ENCODE data around the gene RAPGEF3.
A peak's percentile ranks its signal among the peaks of the same experiment; 100 is the strongest.

RAPGEF3 gene

DNA sequence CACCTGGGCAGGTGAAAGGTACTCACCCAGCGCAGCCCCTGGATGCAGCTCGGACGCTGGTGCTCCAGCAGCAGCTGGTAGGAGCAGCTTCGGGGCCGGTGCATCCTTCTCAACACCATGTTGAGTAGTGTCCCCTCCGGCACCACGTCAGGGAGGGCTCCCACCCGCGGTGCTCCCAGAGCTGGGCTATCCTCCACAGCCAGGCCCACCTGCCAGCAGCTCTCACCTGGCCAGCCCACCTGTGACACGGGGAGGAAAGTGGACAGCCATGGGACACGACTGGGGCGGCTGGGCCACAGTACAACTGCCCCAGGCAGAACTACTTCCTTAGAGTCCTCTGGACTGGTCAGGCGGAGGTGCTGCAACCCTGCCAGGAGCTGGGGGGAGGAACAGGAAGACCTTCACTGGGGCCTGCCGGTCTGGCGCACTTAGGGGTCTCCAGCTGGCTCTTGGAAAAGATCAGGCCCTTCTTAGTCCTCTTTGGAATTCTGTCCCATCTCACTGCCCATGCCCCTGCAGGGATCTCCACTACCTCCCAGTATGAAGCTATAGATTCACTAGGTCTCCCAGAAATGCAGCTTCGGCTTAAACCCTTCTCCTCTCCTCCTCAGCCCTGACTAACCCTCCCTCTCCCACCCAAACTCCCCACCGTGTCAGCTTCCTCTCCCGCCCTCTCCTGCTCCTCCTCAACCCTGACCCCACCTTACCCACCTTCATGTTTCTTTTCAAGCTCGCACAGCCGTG is 668 bp downstream of the RAPGEF3 start (continued):
- no peak for TF ChIP-seq ZBTB6 (tag by site-specific recombination; IDR thresholded peaks at IDR 0.05)
- TF ChIP-seq ZNF16 (tag by site-specific recombination; IDR thresholded peaks at IDR 0.05; ENCODE audit: low read depth) = no peak
- TF ChIP-seq ZFP69B (tag by site-specific recombination; IDR thresholded peaks at IDR 0.05) = no peak
- no peak for TF ChIP-seq KLF16 (tag by site-specific recombination; IDR thresholded peaks at IDR 0.05)
- TF ChIP-seq SP7 (tag by site-specific recombination; IDR thresholded peaks at IDR 0.05) = no peak
- TF ChIP-seq MEIS1 (CRISPR knock-in tag; IDR thresholded peaks at IDR 0.05; ENCODE audit: borderline replicate concordance) = no peak

GRCh38 chr12:47757364-47757839 is 1.3 kb downstream of the RAPGEF3 start:
- CTCF ChIA-PET = interaction anchor here (0.6 to 14.1 kb wide), 12 partner anchors 8 to 142 kb away, joined by 3 to 241 read pairs (median 4); partner anchors contain the start of gene SLC48A1
- Histone ChIP-seq H3K27ac (ENCODE audit: extremely low read depth, low read depth, low read length) (no peak overlapping the region), H3K9me3 (ENCODE audit: control insufficient read depth, insufficient read depth, low read depth, low read length) (no peaks in the 10 kb centered on the region), H3K36me3 (ENCODE audit: control insufficient read depth in 2 of 2, insufficient read depth in 1 of 2, low read length in 2 of 2) (no peaks in the 10 kb centered on the region), H3K4me3 (ENCODE audit: low read depth, low read length) (no peak overlapping the region), H3K4me1 (ENCODE audit: control insufficient read depth, insufficient read depth, low read length) (peaks cover 7% of the 10 kb centered on the region; the same call in 1 of the 2 replicates)
- POLR2A ChIA-PET = interaction anchor here (1.6 kb wide), 1 partner anchor 11 kb away, joined by 6 read pairs; no protein-coding TSS in a partner anchor
- TF ChIP-seq ZNF274 (IDR thresholded peaks at IDR 0.05; ENCODE audit: low read length) (no peak), ZNF274 (tag by site-specific recombination; IDR thresholded peaks at IDR 0.05; ENCODE audit: borderline replicate concordance) (no peak), ZBTB26 (tag by site-specific recombination; optimal IDR thresholded peaks at IDR 0.05) (no peak), ZNF548 (tag by site-specific recombination; IDR thresholded peaks at IDR 0.05) (no peak), EGR2 (tag by site-specific recombination; IDR thresholded peaks at IDR 0.05; ENCODE audit: low read depth) (peak; percentile 79), ZFHX2 (tag by site-specific recombination; conservative IDR thresholded peaks at IDR 0.05) (peak; percentile 81)

DNA sequence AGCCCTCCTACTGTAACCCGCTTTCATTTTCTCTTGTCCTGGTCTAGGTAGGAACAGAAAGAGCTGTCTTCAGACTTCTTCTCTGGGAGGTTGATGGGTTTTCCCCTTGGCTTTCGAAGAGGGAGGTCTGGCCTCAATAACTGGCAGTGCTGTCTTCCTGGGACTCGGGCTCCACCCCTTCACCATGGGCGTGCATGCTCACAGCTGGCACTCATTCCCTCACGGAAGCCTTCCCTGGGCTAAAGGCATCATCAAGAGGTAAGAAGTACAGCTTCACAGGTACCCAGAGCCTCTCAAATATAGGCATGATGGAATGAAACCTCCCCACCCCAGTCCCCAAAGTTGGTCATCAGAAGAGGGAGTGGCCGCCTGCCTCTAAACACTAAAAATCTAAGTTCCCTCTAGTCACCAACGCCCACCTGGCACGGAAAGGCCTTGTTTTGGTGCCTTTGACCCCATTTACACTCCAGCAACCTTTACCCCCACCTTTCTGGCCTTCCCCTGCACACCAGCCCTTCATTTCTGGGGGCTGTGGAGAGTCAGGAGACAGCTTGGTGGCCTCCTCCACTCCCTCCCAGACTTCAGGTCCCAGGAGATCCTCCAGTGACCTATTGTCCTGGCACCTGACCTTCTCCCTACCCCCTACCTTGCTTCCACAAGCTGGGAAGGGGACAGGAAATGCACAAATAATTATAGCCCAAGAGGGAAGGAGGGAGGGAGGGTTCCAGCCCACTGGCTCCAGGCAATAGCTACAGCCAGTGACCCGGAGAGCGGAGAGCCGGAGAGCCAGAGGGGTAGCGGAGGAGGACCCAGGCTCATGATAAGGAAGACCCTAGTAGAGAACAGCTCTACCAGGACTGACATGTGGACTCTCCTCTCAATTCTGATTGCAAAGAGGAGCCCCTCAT is 2.8 kb downstream of the RAPGEF3 start:
- ChIA-PET POLR2A (interaction anchor here (0.7 to 1.0 kb wide), 3 partner anchors 11 to 52 kb away, joined by 3 to 4 read pairs (median 3); no protein-coding TSS in a partner anchor), CTCF (interaction anchor here (1.1 to 14.1 kb wide), 7 partner anchors 12 to 82 kb away, joined by 4 to 241 read pairs (median 11); partner anchors contain the start of gene SLC48A1)
- Histone ChIP-seq H3K36me3 (ENCODE audit: control insufficient read depth in 2 of 2, insufficient read depth in 1 of 2, low read length in 2 of 2) (no peaks in the 10 kb centered on the region), H3K9me3 (ENCODE audit: control insufficient read depth, insufficient read depth, low read depth, low read length) (no peaks in the 10 kb centered on the region), H3K4me1 (ENCODE audit: control insufficient read depth, insufficient read depth, low read length) (peaks cover 7% of the 10 kb centered on the region; the same call in 1 of the 2 replicates), H3K4me3 (ENCODE audit: low read depth, low read length) (no peak overlapping the region), H3K27ac (ENCODE audit: extremely low read depth, low read depth, low read length) (no peak overlapping the region)
- TF ChIP-seq, protein P1, sequence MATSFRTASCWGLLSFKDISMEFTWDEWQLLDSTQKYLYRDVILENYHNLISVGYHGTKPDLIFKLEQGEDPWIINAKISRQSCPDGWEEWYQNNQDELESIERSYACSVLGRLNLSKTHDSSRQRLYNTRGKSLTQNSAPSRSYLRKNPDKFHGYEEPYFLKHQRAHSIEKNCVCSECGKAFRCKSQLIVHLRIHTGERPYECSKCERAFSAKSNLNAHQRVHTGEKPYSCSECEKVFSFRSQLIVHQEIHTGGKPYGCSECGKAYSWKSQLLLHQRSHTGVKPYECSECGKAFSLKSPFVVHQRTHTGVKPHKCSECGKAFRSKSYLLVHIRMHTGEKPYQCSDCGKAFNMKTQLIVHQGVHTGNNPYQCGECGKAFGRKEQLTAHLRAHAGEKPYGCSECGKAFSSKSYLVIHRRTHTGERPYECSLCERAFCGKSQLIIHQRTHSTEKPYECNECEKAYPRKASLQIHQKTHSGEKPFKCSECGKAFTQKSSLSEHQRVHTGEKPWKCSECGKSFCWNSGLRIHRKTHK (tag by site-specific recombination; IDR thresholded peaks at IDR 0.05) = no peak
- no peak for TF ChIP-seq KLF17 (tag by site-specific recombination; IDR thresholded peaks at IDR 0.05)
- no peak for TF ChIP-seq ZNF302 (tag by site-specific recombination; IDR thresholded peaks at IDR 0.05; ENCODE audit: low read depth)
- TF ChIP-seq SP2 (tag by site-specific recombination; IDR thresholded peaks at IDR 0.05) = no peak
- TF ChIP-seq KLF16 (tag by site-specific recombination; IDR thresholded peaks at IDR 0.05) = no peak
- no peak for TF ChIP-seq SETDB1 (IDR thresholded peaks at IDR 0.05; ENCODE audit: insufficient read length, low read length)
- TF ChIP-seq, protein P2, sequence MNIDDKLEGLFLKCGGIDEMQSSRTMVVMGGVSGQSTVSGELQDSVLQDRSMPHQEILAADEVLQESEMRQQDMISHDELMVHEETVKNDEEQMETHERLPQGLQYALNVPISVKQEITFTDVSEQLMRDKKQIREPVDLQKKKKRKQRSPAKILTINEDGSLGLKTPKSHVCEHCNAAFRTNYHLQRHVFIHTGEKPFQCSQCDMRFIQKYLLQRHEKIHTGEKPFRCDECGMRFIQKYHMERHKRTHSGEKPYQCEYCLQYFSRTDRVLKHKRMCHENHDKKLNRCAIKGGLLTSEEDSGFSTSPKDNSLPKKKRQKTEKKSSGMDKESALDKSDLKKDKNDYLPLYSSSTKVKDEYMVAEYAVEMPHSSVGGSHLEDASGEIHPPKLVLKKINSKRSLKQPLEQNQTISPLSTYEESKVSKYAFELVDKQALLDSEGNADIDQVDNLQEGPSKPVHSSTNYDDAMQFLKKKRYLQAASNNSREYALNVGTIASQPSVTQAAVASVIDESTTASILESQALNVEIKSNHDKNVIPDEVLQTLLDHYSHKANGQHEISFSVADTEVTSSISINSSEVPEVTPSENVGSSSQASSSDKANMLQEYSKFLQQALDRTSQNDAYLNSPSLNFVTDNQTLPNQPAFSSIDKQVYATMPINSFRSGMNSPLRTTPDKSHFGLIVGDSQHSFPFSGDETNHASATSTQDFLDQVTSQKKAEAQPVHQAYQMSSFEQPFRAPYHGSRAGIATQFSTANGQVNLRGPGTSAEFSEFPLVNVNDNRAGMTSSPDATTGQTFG (tag by site-specific recombination; IDR thresholded peaks at IDR 0.05; ENCODE audit: borderline replicate concordance) = no peak
- TF ChIP-seq ZNF658 (tag by site-specific recombination; IDR thresholded peaks at IDR 0.05) = no peak
- TF ChIP-seq ZNF548 (tag by site-specific recombination; IDR thresholded peaks at IDR 0.05) = no peak
- no peak for TF ChIP-seq ZFP3 (tag by site-specific recombination; IDR thresholded peaks at IDR 0.05; ENCODE audit: low read depth)
- TF ChIP-seq GFI1B (tag by site-specific recombination; IDR thresholded peaks at IDR 0.05) = no peak
- TF ChIP-seq SCRT2 (tag by site-specific recombination; IDR thresholded peaks at IDR 0.05) = no peak
- no peak for TF ChIP-seq ZNF23 (tag by site-specific recombination; IDR thresholded peaks at IDR 0.05; ENCODE audit: borderline replicate concordance)
